NCI-H1105 treated with DMSO at 0.1 percent for 48 hours (cell line): ENCODE results near the gene EPS15.
"Not testable (repeated sequence)": the region's sequence is repeated elsewhere in the genome, so short reads cannot be mapped to it uniquely, and the experiment has no call there.

ENCODE experiments used
- DNase-seq: peaks from one replicate; lab custom pipeline; 2025; lab: John Stamatoyannopoulos, UW

The EPS15 gene

DNA sequence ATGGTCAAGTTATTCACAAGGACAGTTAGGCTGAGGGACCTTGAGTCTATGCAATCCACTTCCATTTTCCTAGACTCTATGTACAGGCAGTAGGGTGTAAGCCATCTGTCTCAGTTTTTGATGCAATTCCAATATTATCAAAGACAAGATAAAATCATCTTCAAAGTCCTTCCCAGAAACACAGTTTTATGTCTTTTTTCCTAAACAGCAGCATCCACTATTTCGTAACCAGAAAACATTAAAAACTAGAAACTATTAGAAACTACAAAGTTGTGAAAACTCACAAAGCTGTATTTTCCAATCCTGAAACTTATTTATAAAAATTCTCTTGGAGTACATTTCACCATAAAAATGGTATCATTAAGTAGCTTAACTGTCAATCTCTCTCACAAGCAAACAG lies 93.8 kb downstream of the EPS15 start:
- no peak for DNase-seq

DNA sequence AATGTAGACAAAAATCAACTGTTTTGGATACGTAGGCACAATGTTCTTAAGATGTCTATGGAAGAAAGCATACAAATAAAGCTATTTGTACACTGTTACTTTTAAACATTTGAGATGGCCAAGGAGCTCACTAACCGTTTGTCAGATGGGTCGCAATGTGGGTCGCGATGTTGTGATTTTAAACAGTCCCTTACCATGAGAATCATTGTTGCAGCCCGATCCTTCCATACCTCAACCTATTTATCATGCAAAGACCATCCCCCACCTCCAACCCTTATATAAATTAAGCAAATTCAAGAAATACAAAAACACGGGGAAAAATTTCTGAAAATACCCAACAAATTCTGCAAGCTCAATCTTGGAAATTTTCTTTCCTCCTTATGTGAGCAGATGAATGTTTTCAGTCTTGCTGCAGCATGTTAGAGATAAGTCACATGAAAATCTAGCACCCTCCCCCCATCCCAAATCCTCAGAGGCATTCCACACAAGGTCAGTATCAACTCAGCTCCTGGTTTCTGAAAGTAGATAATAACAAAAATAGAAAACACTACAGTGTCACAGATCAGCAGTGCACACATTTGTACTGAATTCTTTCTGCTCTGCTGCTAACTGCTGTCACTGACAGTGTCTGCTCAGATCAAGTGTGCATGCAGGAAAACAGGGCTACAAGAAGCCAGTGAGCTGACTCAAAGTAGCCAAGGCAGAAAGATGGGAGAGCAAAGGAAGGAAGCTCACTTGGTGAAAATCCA lies 95.8 kb downstream of the EPS15 start:
- DNase-seq: no peak

DNA sequence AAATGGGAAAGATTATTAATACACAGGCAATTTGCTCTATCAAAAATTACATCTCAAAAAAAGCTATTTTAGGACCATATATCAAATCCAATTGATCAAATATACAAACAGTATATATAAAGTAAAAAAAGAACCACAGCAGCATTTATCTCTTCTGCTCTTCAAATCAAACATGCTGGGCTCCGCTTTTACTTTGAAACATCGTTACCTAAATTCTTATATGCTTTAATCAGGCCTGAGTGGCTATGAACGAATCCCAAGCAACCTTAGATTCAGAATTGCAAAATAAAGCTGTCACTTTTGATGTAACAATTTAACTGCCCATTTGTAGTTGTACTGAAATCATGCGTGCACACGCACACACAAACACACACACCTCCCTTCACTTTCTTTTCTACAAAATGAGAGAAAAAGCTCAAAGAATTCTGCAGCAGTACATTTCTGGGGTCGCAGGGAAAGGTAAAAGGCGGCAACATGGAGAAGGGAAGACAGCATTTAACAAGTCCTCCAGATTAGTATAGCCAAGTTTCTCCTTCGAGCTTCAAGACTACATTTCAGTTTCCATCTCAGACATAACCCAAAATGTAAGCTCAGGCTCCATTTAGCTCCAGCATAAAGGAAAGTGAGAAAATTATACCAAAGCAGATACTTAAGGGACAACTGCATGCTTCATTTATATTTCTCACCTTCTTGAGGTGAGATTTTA lies 96.5 kb downstream of the EPS15 start:
- DNase-seq: no peak

DNA sequence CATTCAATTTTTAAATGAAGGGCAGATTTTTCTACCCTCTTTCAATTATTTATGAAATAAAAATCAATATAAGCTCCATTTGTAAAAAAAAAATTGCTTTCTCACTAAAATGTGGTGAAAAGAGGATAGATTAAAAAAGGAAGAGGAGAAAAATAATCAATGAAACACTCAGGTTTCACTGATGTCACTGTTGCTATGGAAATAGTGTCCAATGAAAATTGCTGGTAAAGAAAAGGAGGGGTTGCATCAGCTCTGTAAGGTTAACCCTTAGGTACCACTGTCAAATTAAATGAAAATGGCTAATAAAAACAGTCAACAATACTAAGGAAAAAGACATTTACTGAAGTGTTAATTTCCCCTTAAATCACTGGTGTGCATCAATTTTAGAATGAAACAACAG lies 97.1 kb downstream of the EPS15 start:
- peak; percentile 45 for DNase-seq

DNA sequence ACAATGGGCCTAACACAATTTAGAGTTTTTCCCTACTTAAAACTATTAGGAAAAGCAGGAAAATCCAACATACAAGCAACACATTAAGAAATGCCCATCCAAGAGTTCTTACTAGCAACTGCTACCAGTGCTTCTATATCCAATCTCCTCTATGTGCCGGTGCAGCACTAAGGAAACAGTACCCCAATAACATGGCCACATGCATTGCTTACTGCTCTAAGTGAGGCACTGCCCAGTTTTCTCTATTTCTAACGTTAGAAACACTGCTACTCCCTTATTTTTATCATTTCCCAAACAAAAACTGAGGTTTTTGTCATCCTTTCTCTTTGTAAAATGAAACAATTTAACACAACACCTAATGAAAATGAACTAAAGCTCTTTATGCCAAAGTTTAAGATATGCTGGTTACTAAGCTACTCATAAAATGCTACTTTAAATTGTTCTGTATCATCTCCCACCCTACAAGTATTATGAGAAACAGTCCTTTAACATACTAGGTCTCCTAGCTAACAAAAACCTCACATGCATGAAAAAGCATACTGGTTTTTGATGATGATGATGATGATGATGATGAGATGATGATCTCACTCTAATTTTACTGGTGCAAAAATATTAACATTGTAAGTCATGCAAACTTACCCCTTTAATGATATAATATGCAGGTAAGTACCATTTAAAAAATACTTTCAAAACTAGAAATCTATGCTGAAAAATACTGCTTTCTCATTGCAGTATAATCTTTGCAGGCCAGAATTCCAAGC lies 98.0 kb downstream of the EPS15 start:
- no peak for DNase-seq

DNA sequence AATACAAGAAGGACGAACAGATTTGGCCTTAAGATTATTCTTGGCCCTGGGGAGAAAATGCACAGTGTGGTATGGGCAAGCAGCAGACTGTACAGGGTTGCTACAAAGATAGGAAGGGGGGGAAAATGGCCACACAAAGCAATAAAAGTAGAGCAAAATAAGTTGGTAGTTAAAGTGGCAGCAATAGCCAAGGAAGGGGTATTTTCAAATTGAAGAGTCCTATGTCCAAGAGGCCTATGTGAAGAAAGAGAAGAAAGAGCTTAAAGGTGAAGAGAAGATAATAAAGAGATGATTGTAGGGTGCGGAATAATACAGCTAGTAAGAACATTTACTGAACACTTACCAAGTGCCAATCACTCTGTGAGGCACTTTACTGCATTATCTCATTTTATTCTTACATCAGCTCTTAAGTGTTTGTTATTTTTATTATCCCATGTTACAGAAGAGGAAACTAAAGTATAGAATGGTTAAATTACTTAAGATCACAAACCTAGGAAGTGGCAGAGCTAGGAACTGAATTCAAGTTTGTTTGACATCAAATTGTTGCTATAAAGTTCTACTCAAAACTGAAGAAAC lies 100.6 kb downstream of the EPS15 start:
- DNase-seq: no peak

DNA sequence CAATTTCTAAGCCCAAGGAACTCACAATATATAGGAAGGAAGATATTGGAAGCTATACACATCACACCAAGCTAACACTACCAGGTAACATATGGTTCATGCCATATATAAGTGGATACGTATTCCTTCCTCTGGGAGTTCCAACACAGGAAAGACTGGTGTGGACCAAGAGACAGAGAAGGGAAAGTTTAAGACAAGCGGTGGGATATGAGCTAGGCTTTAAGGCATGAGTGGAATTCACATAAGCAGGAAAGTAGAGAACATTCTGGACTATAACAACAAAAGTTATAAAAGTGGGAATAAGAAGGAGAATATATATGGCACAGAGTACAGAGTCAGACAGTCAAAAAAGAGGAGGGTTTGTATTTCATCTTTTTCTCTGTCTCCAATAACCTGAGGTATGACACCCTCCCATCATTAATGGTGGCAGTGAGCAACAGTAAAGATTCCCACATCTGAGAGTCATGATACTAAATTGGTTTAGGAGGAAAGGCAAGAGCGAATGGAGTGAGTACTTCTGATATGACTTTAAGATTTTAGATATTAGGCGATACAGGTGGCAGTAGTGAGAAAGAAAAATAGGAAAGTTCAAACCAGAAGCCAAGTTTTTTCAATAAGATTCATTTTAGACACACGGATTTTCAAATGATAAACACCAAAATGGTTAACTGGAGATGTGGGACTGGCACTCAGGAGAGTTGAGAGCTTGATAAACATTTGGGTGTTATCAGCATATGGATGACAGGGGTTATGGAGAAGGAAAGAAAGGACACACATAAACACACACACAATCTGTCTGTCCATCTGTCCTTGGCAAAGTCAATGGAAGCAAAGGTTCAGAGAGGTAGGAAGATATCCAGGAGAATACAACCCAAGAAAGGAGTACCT lies 101.3 kb downstream of the EPS15 start:
- DNase-seq: no peak

DNA sequence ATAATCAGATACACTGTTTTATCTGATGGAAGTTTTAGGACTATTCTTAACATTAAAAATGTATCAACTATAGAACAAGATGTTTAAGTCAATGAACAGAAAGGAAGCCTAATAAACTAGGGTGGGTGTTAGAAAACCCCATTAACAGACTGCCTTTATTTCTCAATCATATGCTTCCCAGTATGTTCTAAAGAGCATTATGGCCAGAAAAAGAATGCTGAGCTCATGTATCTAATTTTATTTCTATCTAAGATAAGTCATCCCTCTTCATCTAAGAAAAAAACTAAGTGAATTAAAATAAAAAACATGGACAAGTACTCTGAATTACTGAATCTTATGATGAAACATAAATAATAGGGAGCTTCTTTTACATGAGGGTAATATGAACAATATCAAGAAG lies 102.2 kb downstream of the EPS15 start:
- DNase-seq: no peak

DNA sequence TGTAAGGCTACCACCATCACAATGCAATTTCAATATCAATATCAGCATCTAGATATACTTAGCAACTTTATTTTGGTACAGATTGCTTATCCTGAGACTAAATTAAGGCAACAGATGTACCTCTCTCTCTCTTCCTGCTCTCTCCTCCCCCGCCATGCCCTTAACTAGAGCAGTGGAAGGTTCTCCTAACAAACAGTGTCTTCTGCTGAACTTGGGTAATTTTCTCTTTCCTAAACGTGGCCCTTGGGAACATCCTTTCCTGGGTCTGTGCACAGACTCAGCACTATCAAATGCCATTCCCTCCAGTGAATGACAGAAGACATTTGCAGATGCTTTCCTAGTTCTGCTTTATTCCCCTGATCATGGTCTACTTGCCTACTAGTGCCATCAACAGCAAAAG lies 103.1 kb downstream of the EPS15 start:
- no peak for DNase-seq

DNA sequence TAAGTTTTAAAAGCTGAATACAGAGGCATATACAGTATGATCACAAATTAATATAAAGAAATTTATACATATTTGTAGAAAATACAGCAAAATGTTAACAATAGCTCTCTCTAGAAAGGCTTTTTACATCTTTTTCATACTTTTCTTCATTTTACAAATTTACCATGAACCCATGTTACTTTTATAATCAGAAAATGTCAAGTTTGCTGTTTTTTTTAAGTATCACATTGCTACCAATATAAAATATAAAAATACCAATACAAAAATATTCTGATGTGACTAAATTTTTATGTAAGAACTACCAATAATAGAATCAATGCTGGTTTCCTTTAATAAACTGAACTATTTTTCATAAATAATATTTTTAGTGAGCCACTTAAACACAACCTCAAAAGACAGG lies 104.3 kb downstream of the EPS15 start:
- DNase-seq: no peak

DNA sequence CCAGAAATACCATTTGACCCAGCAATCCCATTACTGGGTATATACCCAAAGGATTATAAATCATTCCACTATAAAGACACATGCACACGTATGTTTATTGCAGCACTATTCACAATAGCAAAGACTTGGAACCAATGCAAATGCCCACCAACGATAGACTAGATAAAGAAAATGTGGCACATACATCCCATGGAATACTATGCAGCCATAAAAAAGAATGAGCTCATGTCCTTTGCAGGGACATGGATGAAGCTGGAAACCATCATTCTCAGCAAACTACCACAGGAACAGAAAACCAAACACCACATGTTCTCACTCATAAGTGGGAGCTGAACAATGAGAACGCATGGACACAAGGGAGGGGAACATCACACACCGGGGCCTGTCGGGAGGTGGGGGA lies 107.2 kb downstream of the EPS15 start:
- DNase-seq: not testable (repeated sequence)

DNA sequence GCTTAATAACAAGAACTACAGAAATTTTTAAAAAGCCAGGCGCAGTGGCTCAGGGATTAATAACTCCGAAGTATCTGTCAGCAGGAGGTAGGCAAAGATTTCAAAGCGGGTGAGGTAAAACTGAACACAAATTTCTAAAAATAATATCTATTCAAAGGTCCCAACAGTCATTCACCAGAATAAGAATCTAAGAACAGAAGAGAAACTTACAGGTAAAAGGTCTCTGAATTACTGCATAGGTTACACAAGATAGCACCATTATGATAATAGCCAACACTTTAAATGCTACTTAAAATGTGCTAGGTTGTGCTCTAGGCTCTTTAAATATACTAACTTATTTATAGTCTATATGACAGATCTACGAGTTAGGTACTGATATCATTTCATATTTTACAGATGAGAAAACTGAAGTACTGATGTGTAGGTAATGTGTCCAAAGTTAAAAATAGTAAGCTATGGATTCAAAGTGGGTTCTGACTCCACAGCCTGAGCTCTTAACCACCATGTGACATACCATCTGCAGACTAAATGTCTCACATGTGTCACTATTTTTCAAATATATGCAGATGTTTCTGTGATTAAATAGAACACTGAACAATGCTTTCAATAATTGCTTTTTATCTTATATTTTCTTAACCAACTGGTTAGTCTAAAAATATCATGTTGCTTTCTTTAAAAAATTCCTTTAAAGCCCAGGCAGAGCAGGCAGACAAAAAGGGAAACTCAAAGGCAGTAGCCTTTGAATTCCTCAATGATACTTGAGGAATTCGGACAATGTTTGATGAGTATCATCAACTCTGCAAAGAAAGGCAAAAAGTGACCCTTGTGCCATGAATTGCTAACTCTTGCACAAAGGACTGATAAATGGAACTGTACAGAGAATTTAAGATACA lies 108.3 kb downstream of the EPS15 start:
- no peak for DNase-seq

DNA sequence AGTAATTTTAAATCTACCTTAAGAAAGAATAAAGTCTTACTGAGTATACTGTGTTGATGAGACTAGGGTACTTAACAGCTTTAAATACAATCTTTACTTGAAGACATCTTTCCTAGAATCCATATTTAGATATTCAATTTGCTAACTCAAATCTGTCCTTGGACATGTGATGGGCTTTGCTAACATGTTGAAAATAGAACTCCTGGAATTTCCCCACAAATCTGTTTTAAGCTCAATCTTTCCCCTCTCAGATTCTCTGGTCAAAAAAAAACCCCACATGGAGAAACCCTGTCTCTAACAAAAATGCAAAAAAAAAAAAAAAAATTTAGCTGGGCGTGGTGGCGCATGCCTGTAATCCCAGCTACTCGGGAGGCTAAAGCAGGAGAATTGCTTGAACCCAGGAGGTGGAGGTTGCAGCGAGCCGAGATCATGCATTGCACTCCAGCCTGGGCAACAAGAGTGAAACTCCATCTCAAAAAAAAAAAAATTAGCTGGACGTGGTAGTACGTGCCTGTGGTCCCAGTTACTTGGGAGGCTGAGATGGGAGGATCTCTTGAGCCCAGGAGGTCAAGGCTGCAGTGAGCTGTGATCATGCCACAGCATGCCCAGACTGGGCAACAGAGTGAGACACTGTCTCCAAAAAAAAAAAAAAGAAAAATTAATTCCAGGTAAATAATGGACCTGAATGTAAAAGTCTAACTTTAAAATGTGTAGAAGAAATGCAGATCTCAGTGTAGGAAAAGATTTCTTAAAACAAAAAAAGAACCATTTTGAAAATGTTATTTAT lies 109.1 kb downstream of the EPS15 start:
- not testable (repeated sequence) for DNase-seq

DNA sequence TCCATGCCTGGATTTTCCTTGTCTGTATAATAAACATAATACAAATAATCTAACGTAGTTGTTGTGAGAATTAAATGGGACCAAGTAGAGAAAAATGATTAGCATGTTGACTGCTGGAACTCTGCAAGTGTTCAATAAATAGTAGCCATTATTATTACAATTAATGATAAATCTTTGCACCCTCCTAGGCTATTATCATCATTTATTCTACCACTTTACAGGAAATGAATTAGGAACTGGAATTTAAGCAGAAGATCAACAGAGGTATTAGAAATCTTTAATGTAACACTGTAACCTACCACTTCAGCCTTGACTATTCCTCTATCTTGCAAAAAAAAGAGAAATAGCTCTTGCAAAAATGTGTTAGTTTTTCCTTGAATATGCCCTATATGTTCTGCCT lies 126.8 kb downstream of the EPS15 start:
- no peak for DNase-seq

DNA sequence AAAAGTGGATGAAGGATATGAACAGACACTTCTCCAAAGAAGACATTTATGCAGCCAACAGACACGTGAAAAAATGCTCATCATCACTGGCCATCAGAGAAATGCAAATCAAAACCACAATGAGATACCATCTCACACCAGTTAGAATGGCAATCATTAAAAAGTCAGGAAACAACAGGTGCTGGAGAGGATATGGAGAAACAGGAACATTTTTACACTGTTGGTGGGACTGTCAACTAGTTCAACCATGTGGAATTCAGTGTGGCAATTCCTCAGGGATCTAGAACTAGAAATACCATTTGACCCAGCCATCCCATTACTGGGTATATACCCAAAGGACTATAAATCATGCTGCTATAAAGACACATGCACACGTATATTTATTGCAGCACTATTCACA lies 128.4 kb downstream of the EPS15 start:
- not testable (repeated sequence) for DNase-seq

DNA sequence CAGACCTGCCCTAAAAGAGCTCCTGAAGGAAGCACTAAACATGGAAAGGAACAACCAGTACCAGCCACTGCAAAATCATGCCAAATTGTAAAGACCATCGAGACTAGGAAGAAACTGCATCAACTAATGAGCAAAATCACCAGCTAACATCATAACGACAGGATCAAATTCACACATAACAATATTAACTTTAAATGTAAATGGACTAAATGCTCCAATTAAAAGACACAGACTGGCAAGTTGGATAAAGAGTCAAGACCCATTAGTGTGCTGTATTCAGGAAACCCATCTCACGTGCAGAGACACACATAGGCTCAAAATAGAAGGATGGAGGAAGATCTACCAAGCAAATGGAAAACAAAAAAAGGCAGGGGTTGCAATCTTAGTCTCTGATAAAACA lies 131.8 kb downstream of the EPS15 start:
- DNase-seq: not testable (repeated sequence)

DNA sequence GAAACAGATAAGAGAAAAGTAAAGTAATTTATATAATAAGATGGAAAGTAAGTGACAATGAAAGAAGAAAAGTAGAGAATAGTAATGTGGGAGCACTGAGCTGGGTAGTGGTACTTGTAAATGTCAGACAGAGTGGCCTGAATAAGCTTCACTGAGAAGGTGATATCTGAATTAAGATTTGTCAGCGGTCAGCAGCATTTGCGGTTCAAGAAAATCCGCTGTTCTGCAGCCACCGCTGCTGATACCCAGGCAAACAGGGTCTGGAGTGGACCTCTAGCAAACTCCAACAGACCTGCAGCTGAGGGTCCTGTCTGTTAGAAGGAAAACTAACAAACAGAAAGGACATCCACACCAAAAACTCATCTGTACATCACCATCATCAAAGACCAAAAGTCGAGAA lies 132.8 kb downstream of the EPS15 start:
- not testable (repeated sequence) for DNase-seq

DNA sequence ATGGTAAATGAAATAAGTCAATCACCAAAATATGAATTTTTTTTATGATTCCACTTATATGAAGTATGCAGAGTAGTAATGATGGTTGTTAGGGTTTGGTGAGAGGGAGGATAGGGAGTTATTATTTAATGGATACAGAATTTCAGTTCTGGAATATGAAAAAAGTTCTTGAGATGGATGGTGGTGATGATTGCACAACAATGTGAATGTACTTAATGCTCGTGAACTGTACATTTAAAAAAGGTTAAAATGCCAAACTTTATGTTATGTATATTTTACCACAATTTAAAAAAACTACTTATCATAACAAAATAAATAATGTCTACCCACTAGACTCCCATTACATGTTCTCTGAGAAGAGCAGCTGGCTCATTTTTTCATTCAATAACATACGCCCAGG lies 133.3 kb downstream of the EPS15 start:
- DNase-seq: no peak

DNA sequence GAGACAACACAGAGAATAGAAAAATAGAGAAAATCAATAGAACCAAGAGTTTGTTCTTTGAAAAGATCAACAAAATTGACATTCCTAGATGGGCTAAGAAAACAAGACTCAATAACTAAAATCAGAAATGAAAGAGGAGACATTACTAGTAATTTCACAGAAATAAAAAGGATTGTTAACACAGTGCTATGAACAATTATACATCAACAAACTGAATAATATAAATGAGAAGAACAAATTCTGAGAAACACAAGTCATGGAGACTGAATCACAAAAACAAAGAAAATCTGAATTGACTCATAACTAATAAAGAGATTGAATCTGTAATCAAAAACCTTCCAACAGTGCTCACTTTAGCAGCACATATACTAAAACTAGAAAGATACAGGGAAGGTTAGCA lies 137.1 kb downstream of the EPS15 start:
- no peak for DNase-seq

DNA sequence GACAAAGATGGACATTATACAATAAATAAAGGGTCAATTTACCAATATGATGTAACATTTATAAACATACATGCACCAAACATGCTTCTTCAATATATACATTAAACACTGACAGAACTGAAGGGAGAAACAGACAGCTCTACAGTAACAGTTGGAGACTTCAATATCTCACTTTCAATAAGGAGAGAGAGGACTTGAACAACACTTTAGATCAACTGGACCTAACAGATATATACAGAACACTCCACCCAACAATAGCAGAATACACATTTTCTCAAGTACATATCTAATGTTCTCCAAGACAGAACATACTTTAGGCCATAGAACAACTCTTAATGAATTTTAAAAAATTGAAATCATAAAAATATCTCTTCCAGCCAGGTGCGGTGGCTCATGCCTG lies 138.1 kb downstream of the EPS15 start:
- DNase-seq: no peak
